Activated CD4-positive, alpha-beta T cell treated with anti-CD3 and anti-CD28 coated beads, Interleukin-2, amount 10 ng/mL, durations not matched to agents 24 days and 14 days (primary cell): ENCODE measurements around the gene SEPTIN7. TPM values are rescaled to one million over a fixed set of nuclear protein-coding genes. Genes with fewer than 3 reads are reported as not detected.
A peak's percentile ranks its signal among the peaks of the same experiment; 100 is the strongest.

Experiments
- DNase-seq: peaks from one replicate; pipeline ENCODE4 v3.0.0; 2022
- H3K27ac Mint-ChIP-seq: one replicate; pipeline ENCODE4 v1.8.0; 2022; ENCODE audit warnings: mild to moderate bottlenecking, mixed read lengths
- H3K27me3 Mint-ChIP-seq: one replicate; pipeline ENCODE4 v1.8.0; 2022; ENCODE audit warnings: mixed read lengths
- H3K36me3 Mint-ChIP-seq: one replicate; pipeline ENCODE4 v1.8.0; 2022; ENCODE audit warnings: low read depth, mild to moderate bottlenecking, mixed read lengths
- H3K4me1 Mint-ChIP-seq: one replicate; pipeline ENCODE4 v1.8.0; 2021; ENCODE audit warnings: mixed read lengths
- H3K4me3 Mint-ChIP-seq: one replicate; pipeline ENCODE4 v1.8.0; 2022; ENCODE audit warnings: mild to moderate bottlenecking, moderate library complexity, mixed read lengths
- H3K9me3 Mint-ChIP-seq: one replicate; pipeline ENCODE4 v1.8.0; 2021; ENCODE audit warnings: mixed read lengths
- intact Hi-C: fragments of 100-400 bp; cut with micrococcal nuclease; formaldehyde crosslinking; loops from one replicate; pipeline ENCODE4 v1.15.1; 2023
- total RNA-seq: library from RNA; stranded (reverse); gene quantifications from 2 replicates; pipeline ENCODE4 v1.2.3, GENCODE V29; 2022

SEPTIN7 gene
- total RNA-seq, 1 donor from 2014 or later = 205 TPM

GRCh38 chr7:35801392-35802101, 690 bp downstream of the SEPTIN7 start:
- Mint-ChIP-seq H3K27ac (peak overlapping the region; percentile 98), H3K4me1 (peaks cover 38% of the 10 kb centered on the region), H3K27me3 (no peaks in the 10 kb centered on the region), H3K4me3 (peak overlapping the region; percentile 100), H3K36me3 (peaks cover 17% of the 10 kb centered on the region), H3K9me3 (no peaks in the 10 kb centered on the region)
- intact Hi-C loops = loop anchor here (1.0 to 10.0 kb wide), 7 partner anchors 72 to 764 kb away; partner anchors contain the start of genes DPY19L1, EEPD1 and HERPUD2
- DNase-seq = peak; percentile 92

GRCh38 chr7:35802102-35802466, 1.2 kb downstream of the SEPTIN7 start:
- H3K4me1 Mint-ChIP-seq = peaks cover 39% of the 10 kb centered on the region
- no peaks in the 10 kb centered on the region for H3K9me3 Mint-ChIP-seq
- H3K27me3 Mint-ChIP-seq = no peaks in the 10 kb centered on the region
- H3K36me3 Mint-ChIP-seq = peaks cover 17% of the 10 kb centered on the region
- DNase-seq = no peak
- peak overlapping the region; percentile 100 for H3K4me3 Mint-ChIP-seq
- H3K27ac Mint-ChIP-seq = peak overlapping the region; percentile 98
- intact Hi-C loops = loop anchor here (1.0 to 10.0 kb wide), 4 partner anchors 79 to 765 kb away; partner anchors contain the start of genes DPY19L1 and EEPD1

- Mint-ChIP-seq H3K9me3 (no peaks in the 10 kb centered on the region), H3K4me3 (peak overlapping the region; percentile 100), H3K36me3 (peaks cover 17% of the 10 kb centered on the region), H3K27me3 (no peaks in the 10 kb centered on the region), H3K4me1 (peaks cover 39% of the 10 kb centered on the region), H3K27ac (peak overlapping the region; percentile 98)
- intact Hi-C loops = loop anchor here (1.0 to 10.0 kb wide), 4 partner anchors 79 to 765 kb away; partner anchors contain the start of genes DPY19L1 and EEPD1
- no peak for DNase-seq
These were observed 1.8 kb downstream of the SEPTIN7 start for GRCh38 chr7:35802649-35803048.

GRCh38 chr7:35804231-35804970, 3.5 kb downstream of the SEPTIN7 start:
- intact Hi-C loops = loop anchor here (5.0 to 10.0 kb wide), 3 partner anchors 350 to 767 kb away; partner anchors contain the start of genes DPY19L1 and EEPD1

GRCh38 chr7:35805876-35806275, 5.0 kb downstream of the SEPTIN7 start:
- H3K27ac Mint-ChIP-seq = no peak overlapping the region
- H3K4me3 Mint-ChIP-seq = no peak overlapping the region
- no peaks in the 10 kb centered on the region for H3K9me3 Mint-ChIP-seq
- DNase-seq = no peak
- H3K4me1 Mint-ChIP-seq = peaks cover 45% of the 10 kb centered on the region
- H3K27me3 Mint-ChIP-seq = no peaks in the 10 kb centered on the region
- peaks cover 26% of the 10 kb centered on the region for H3K36me3 Mint-ChIP-seq
- intact Hi-C loops = loop anchor here (10.0 kb wide), 1 partner anchor 349 kb away; the partner anchor contains the start of gene EEPD1

More at GRCh38 chr7:35804231-35804970, 3.5 kb downstream of the SEPTIN7 start:
- DNase-seq = no peak
- Mint-ChIP-seq H3K4me1 (peaks cover 42% of the 10 kb centered on the region), H3K27me3 (no peaks in the 10 kb centered on the region), H3K27ac (no peak overlapping the region), H3K4me3 (peak overlapping the region; percentile 0), H3K36me3 (peaks cover 22% of the 10 kb centered on the region), H3K9me3 (no peaks in the 10 kb centered on the region)

GRCh38 chr7:35816514-35816913, 15.7 kb downstream of the SEPTIN7 start:
- Mint-ChIP-seq H3K9me3 (peaks cover 18% of the 10 kb centered on the region), H3K4me1 (peaks cover 53% of the 10 kb centered on the region), H3K27ac (no peak overlapping the region), H3K36me3 (peaks cover 47% of the 10 kb centered on the region), H3K4me3 (no peak overlapping the region), H3K27me3 (no peaks in the 10 kb centered on the region)
- intact Hi-C loops = no loop called here
- peak; percentile 4 for DNase-seq

- peak; percentile 11 for DNase-seq
- Mint-ChIP-seq H3K36me3 (peaks cover 47% of the 10 kb centered on the region), H3K27ac (no peak overlapping the region), H3K4me1 (peaks cover 53% of the 10 kb centered on the region), H3K27me3 (no peaks in the 10 kb centered on the region), H3K9me3 (peaks cover 18% of the 10 kb centered on the region), H3K4me3 (no peak overlapping the region)
- intact Hi-C loops = no loop called here
These were observed 16.3 kb downstream of the SEPTIN7 start for GRCh38 chr7:35817181-35817580.

GRCh38 chr7:35817930-35818329, 17.1 kb downstream of the SEPTIN7 start:
- peak overlapping the region; percentile 36 for H3K4me3 Mint-ChIP-seq
- no peak for DNase-seq
- no peaks in the 10 kb centered on the region for H3K27me3 Mint-ChIP-seq
- intact Hi-C loops = loop anchor here (1.0 to 2.0 kb wide), 3 partner anchors 11 to 23 kb away; no protein-coding TSS in a partner anchor
- H3K4me1 Mint-ChIP-seq = peaks cover 54% of the 10 kb centered on the region
- H3K36me3 Mint-ChIP-seq = peaks cover 50% of the 10 kb centered on the region
- peak overlapping the region; percentile 88 for H3K27ac Mint-ChIP-seq
- H3K9me3 Mint-ChIP-seq = peaks cover 18% of the 10 kb centered on the region

- intact Hi-C loops = loop anchor here (1.0 to 2.0 kb wide), 3 partner anchors 11 to 22 kb away; no protein-coding TSS in a partner anchor
- H3K36me3 Mint-ChIP-seq = peaks cover 50% of the 10 kb centered on the region
- DNase-seq = peak; percentile 2
- peak overlapping the region; percentile 88 for H3K27ac Mint-ChIP-seq
- peaks cover 52% of the 10 kb centered on the region for H3K4me1 Mint-ChIP-seq
- no peaks in the 10 kb centered on the region for H3K27me3 Mint-ChIP-seq
- peak overlapping the region; percentile 48 for H3K4me3 Mint-ChIP-seq
- H3K9me3 Mint-ChIP-seq = peaks cover 18% of the 10 kb centered on the region
These were observed 17.7 kb downstream of the SEPTIN7 start for GRCh38 chr7:35818513-35818912.

- DNase-seq = no peak
These were observed 18.5 kb downstream of the SEPTIN7 start for GRCh38 chr7:35819310-35819709.

GRCh38 chr7:35819954-35820703, 19.3 kb downstream of the SEPTIN7 start:
- Mint-ChIP-seq H3K4me1 (peaks cover 50% of the 10 kb centered on the region), H3K9me3 (peaks cover 18% of the 10 kb centered on the region), H3K27ac (peak overlapping the region; percentile 35), H3K27me3 (no peaks in the 10 kb centered on the region), H3K4me3 (peak overlapping the region; percentile 7), H3K36me3 (peaks cover 42% of the 10 kb centered on the region)
- intact Hi-C loops = loop anchor here (2.0 kb wide), 1 partner anchor 21 kb away; no protein-coding TSS in a partner anchor
- DNase-seq = no peak

More at GRCh38 chr7:35819310-35819709, 18.5 kb downstream of the SEPTIN7 start:
- peaks cover 46% of the 10 kb centered on the region for H3K36me3 Mint-ChIP-seq
- H3K9me3 Mint-ChIP-seq = peaks cover 18% of the 10 kb centered on the region
- no peaks in the 10 kb centered on the region for H3K27me3 Mint-ChIP-seq
- H3K4me3 Mint-ChIP-seq = peak overlapping the region; percentile 48
- intact Hi-C loops = loop anchor here (2.0 kb wide), 1 partner anchor 21 kb away; no protein-coding TSS in a partner anchor
- H3K4me1 Mint-ChIP-seq = peaks cover 52% of the 10 kb centered on the region
- H3K27ac Mint-ChIP-seq = peak overlapping the region; percentile 46

GRCh38 chr7:35820858-35821257, 20.0 kb downstream of the SEPTIN7 start:
- DNase-seq = no peak
- Mint-ChIP-seq H3K36me3 (peaks cover 37% of the 10 kb centered on the region), H3K27ac (no peak overlapping the region), H3K9me3 (peaks cover 13% of the 10 kb centered on the region), H3K4me1 (peaks cover 46% of the 10 kb centered on the region), H3K27me3 (no peaks in the 10 kb centered on the region), H3K4me3 (no peak overlapping the region)
- intact Hi-C loops = no loop called here

GRCh38 chr7:35823440-35823839, 22.6 kb downstream of the SEPTIN7 start:
- Mint-ChIP-seq H3K4me3 (no peak overlapping the region), H3K4me1 (peaks cover 28% of the 10 kb centered on the region), H3K9me3 (no peaks in the 10 kb centered on the region), H3K36me3 (peaks cover 24% of the 10 kb centered on the region), H3K27ac (peak overlapping the region; percentile 23), H3K27me3 (no peaks in the 10 kb centered on the region)
- DNase-seq = no peak
- intact Hi-C loops = no loop called here
